Measurements from ENCODE around the gene SMARCD3. TPM values are rescaled to one million over a fixed set of nuclear protein-coding genes. Genes with fewer than 3 reads are reported as not detected.

The SMARCD3 gene
- total RNA-seq, 2 experiments from 2014 or later, result 11.8 to 14.8 TPM

DNA sequence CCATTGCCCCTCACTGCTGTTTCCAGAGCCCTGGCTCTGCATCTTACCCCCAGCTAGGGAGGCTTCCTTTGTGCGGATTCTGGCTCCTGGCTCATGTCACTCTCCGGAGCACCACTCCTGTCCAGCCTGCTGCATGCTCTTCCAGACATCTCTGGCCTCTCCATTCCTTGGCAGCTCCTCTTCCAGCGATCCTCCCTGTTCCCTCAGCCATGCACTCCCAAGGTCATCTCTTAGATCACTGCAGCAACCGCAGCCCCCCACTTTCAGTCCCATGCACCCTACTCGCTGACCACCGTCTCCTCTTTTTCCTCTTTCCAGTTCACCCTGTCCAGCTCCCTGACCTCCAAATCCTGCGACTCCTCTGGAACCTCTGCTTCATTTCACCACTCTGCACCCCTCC, 6.9 kb upstream of the SMARCD3 start:
- H3K4me3 Mint-ChIP-seq, result no peak overlapping the region
- ATAC-seq (ENCODE audit: poor library complexity) (no peak), DNase-seq (no peak)
- H3K27ac Mint-ChIP-seq, result no peak overlapping the region
- H3K36me3 Mint-ChIP-seq (ENCODE audit: low read depth), result no peaks in the 10 kb centered on the region
- Histone ChIP-seq H3K4me1 (ENCODE audit: insufficient read depth, low read length) (peaks cover 9% of the 10 kb centered on the region), H3K27me3 (ENCODE audit: control insufficient read depth in 1 of 2, insufficient read depth in 2 of 2, low read length in 2 of 2) (peaks cover 25 to 29% of the 10 kb centered on the region in 2 experiments), H3K4me3 (ENCODE audit: low read length) (no peak overlapping the region), H3K36me3 (ENCODE audit: insufficient read depth, low read length) (no peaks in the 10 kb centered on the region), H3K27ac (ENCODE audit: low read depth in 1 of 2, low read length in 2 of 2) (no peak overlapping the region), H3K9me3 (ENCODE audit: control insufficient read depth in 1 of 2, insufficient read depth in 1 of 2, low read length in 2 of 2) (no peaks in the 10 kb centered on the region)
- peaks cover 19% of the 10 kb centered on the region for H3K4me1 Mint-ChIP-seq (ENCODE audit: low read depth)
- TF ChIP-seq, protein P1, sequence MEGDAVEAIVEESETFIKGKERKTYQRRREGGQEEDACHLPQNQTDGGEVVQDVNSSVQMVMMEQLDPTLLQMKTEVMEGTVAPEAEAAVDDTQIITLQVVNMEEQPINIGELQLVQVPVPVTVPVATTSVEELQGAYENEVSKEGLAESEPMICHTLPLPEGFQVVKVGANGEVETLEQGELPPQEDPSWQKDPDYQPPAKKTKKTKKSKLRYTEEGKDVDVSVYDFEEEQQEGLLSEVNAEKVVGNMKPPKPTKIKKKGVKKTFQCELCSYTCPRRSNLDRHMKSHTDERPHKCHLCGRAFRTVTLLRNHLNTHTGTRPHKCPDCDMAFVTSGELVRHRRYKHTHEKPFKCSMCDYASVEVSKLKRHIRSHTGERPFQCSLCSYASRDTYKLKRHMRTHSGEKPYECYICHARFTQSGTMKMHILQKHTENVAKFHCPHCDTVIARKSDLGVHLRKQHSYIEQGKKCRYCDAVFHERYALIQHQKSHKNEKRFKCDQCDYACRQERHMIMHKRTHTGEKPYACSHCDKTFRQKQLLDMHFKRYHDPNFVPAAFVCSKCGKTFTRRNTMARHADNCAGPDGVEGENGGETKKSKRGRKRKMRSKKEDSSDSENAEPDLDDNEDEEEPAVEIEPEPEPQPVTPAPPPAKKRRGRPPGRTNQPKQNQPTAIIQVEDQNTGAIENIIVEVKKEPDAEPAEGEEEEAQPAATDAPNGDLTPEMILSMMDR (IDR thresholded peaks at IDR 0.05), result no peak
- intact Hi-C loops (cut with DNase I, micrococcal nuclease), result no loop called here
- peaks cover 72% of the 10 kb centered on the region for H3K27me3 Mint-ChIP-seq
- no peaks in the 10 kb centered on the region for H3K9me3 Mint-ChIP-seq
- POLR2A ChIA-PET, result no interaction called here
- CTCF ChIA-PET, result no interaction called here

DNA sequence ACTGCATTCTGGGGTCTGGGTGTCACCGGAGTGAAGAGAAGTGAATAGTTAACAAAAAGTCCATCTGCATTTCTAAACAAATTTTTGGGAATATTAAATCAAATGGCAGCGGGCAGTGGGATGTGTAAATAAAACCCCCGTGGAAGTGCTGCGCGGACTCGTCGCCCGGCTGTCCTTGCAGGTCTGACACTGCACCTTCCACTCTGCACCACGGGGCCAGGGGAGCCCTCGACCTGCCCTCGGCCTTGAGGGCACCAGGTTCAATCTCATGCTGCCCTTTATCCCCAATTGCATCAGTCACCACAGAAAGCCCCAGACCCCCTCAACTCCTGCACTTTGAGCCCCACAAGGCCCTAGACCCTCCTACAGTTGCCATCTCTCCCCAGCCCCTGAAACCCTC, 6.4 kb upstream of the SMARCD3 start:
- no peaks in the 10 kb centered on the region for H3K9me3 Mint-ChIP-seq
- Histone ChIP-seq H3K4me1 (ENCODE audit: insufficient read depth, low read length) (peaks cover 10% of the 10 kb centered on the region), H3K9me3 (ENCODE audit: control insufficient read depth in 1 of 2, insufficient read depth in 1 of 2, low read length in 2 of 2) (no peaks in the 10 kb centered on the region), H3K36me3 (ENCODE audit: insufficient read depth, low read length) (no peaks in the 10 kb centered on the region), H3K27me3 (ENCODE audit: control insufficient read depth in 1 of 2, insufficient read depth in 2 of 2, low read length in 2 of 2) (peaks cover 30 to 33% of the 10 kb centered on the region in 2 experiments), H3K4me3 (ENCODE audit: low read length) (no peak overlapping the region), H3K27ac (ENCODE audit: low read depth in 1 of 2, low read length in 2 of 2) (no peak overlapping the region)
- peaks cover 23% of the 10 kb centered on the region for H3K4me1 Mint-ChIP-seq (ENCODE audit: low read depth)
- TF ChIP-seq, protein P1 (IDR thresholded peaks at IDR 0.05), result no peak
- H3K27ac Mint-ChIP-seq, result no peak overlapping the region
- POLR2A ChIA-PET, result no interaction called here
- no peaks in the 10 kb centered on the region for H3K36me3 Mint-ChIP-seq (ENCODE audit: low read depth)
- ATAC-seq (ENCODE audit: poor library complexity), result no peak
- CTCF ChIA-PET, result no interaction called here
- H3K4me3 Mint-ChIP-seq, result no peak overlapping the region
- H3K27me3 Mint-ChIP-seq, result peaks cover 76% of the 10 kb centered on the region
- intact Hi-C loops (cut with DNase I, micrococcal nuclease), result no loop called here
- no peak for DNase-seq

DNA sequence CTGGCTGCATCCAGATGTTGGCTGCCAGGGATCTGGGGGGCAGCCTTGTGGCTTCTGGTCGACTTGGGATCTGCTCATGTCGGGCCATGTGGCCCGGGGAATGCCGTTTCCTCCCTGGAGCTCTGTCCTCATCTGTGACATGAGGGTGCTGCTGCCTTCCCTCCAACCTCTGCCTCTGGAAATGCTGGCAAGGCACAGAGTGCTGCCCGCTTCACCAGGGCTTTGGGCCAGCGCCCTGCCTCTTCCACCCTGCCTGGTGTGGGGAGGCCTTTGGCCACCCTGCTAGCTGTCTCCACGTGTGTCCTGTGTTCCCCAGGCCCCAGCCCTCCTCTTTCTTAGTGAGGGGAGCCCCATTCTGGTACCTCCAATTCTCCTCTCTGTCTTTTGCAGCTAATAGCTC, 5.8 kb upstream of the SMARCD3 start:
- Histone ChIP-seq H3K27me3 (ENCODE audit: control insufficient read depth in 1 of 2, insufficient read depth in 2 of 2, low read length in 2 of 2) (peaks cover 30 to 38% of the 10 kb centered on the region in 2 experiments), H3K27ac (ENCODE audit: low read depth in 1 of 2, low read length in 2 of 2) (no peak overlapping the region), H3K9me3 (ENCODE audit: control insufficient read depth in 1 of 2, insufficient read depth in 1 of 2, low read length in 2 of 2) (no peaks in the 10 kb centered on the region), H3K4me3 (ENCODE audit: low read length) (no peak overlapping the region), H3K4me1 (ENCODE audit: insufficient read depth, low read length) (peaks cover 15% of the 10 kb centered on the region), H3K36me3 (ENCODE audit: insufficient read depth, low read length) (no peaks in the 10 kb centered on the region)
- Mint-ChIP-seq H3K9me3 (no peaks in the 10 kb centered on the region), H3K27ac (no peak overlapping the region), H3K4me1 (ENCODE audit: low read depth) (peaks cover 25% of the 10 kb centered on the region), H3K27me3 (peaks cover 79% of the 10 kb centered on the region), H3K4me3 (peak overlapping the region; percentile 25), H3K36me3 (ENCODE audit: low read depth) (no peaks in the 10 kb centered on the region)
- ChIA-PET CTCF (no interaction called here), POLR2A (no interaction called here)
- TF ChIP-seq, protein P1 (IDR thresholded peaks at IDR 0.05), result no peak
- intact Hi-C loops (cut with DNase I, micrococcal nuclease), result no loop called here
- no peak for DNase-seq
- no peak for ATAC-seq (ENCODE audit: poor library complexity)
